Small intestine (tissue), 7 donors: Measurements from ENCODE around the gene ACBD5. TPM values are rescaled to one million over a fixed set of nuclear protein-coding genes. Genes with fewer than 3 reads are reported as not detected.
"Not testable (repeated sequence)": the region's sequence is repeated elsewhere in the genome, so short reads cannot be mapped to it uniquely, and the experiment has no call there.

Source experiments
- DNase-seq, 2 donors: peaks; one replicate each; pipeline versions ENCODE4 v3.0.0 to v3.0.0-alpha.2; 2013
- FAIRE-seq: peaks from 2 replicates; lab custom pipeline; 2012; peaks lifted over from hg19 to GRCh38; lab: Jason Lieb, UNC
- H3K27ac ChIP-seq, 3 donors: one replicate each; pipeline ENCODE4 v1.5.1; 2013; ENCODE audit warnings: low read length in 2 of 3, mild to moderate bottlenecking in 2 of 3, control low read depth in 1 of 3, inconsistent platforms in 1 of 3, low read depth in 1 of 3, moderate library complexity in 1 of 3
- H3K27me3 ChIP-seq, 3 donors: one replicate each; pipeline ENCODE4 v1.6.1; 2013; ENCODE audit warnings: low read length in 3 of 3, inconsistent platforms in 1 of 3; ENCODE audit not compliant: control insufficient read depth in 3 of 3, insufficient read depth in 3 of 3
- H3K36me3 ChIP-seq, 3 donors: one replicate each; pipeline ENCODE4 v1.6.1; 2013; ENCODE audit warnings: low read length in 3 of 3, inconsistent platforms in 1 of 3, low read depth in 1 of 3, mild to moderate bottlenecking in 1 of 3, moderate library complexity in 1 of 3; ENCODE audit not compliant: control insufficient read depth in 3 of 3, insufficient read depth in 2 of 3
- H3K4me1 ChIP-seq, 3 donors: one replicate each; pipeline ENCODE4 v1.6.1; 2013; ENCODE audit warnings: low read length in 2 of 3, inconsistent platforms in 1 of 3, low read depth in 1 of 3, mild to moderate bottlenecking in 1 of 3, moderate library complexity in 1 of 3; ENCODE audit not compliant: control insufficient read depth in 3 of 3, insufficient read depth in 2 of 3
- H3K4me3 ChIP-seq, 3 donors: one replicate each; pipeline ENCODE4 v1.5.1; 2013; ENCODE audit warnings: low read length in 3 of 3, control low read depth in 1 of 3, inconsistent platforms in 1 of 3, low read depth in 1 of 3, mild to moderate bottlenecking in 1 of 3, moderate library complexity in 1 of 3
- H3K9me3 ChIP-seq, 2 donors: one replicate each; pipeline ENCODE4 v1.6.1; 2013; ENCODE audit warnings: low read depth in 1 of 2, low read length in 1 of 2; ENCODE audit not compliant: control insufficient read depth in 2 of 2, insufficient read depth in 1 of 2
- WGBS, 3 donors: extraction: QIAGEN DNeasy Blood & Tissue Kit; methylation state at CpG; one replicate each; pipeline ENCODE4 v1.1.7; 2013; 5-methylcytosine and 5-hydroxymethylcytosine counted together
- polyA plus RNA-seq, 4 donors: library from polyadenylated mRNA; stranded (reverse) in 3 of 4; unstranded in 1 of 4; fragments of 200-250 nt in 3 of 4; fragments of 120-200 nt in 1 of 4; gene quantifications; one replicate each; pipeline versions ENCODE4 v1.2.1 to v1.2.3, GENCODE V29; 2013
- donor health status: healthy with polysubstance abuse.
- donor health status: control.
- donor health status: control.
- donor health status: Bipolar disorder and iron deficiency.
- donor health status: healthy.

ACBD5 gene
- polyA plus RNA-seq, 4 donors: 21.8 to 61.5 (median 43.2) TPM

DNA sequence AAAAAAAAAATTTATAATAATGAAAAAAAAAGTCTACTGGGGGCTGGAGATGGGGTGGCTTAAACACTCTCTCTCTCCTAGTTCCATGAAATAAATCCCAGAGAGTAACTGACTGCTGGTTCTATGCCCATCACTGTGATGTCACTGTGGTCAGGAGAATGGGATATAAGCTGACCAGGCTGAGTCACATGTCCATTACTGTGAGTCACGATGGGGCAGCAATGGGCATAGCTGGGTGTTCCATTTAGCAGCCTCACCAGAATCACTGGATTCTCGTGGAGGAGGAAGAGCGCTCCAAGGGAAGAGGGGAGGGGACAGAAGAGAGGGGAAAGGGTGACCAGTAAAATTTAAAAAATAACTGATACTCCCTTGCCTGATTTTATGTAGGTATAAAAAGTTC is 48.3 kb downstream of the ACBD5 start:
- peak in 1 of 2 donors; percentile 2 for DNase-seq
- FAIRE-seq: no peak

DNA sequence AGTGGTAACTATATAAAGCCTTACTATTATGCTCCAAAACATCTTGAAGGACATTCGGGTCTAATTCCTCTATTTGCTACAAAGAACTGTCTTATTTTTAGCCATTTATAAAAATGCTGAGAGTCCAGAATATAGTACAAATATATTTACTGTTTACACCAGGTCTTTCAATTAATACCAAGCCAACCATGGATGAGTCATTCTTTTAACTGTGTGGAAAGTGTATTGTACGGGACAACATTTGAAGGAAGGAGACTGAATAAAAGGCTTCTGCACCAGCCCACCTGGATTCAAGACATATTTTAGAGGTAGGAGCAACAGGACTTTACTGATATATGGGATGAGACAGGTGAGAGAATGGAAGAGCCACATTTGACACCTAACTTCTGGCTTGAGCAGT is 50.1 kb downstream of the ACBD5 start:
- WGBS, 3 donors: 74 to 91% (median 87%) methylated on average over 2 of the region's 2 CpGs
- no peaks in the 10 kb centered on the region for H3K27me3 ChIP-seq
- FAIRE-seq: no peak

More for the DNA sequence above, 48.3 kb downstream of the ACBD5 start:
- no peak overlapping the region for H3K27ac ChIP-seq
- no peak overlapping the region for H3K4me3 ChIP-seq
- H3K27me3 ChIP-seq: no peaks in the 10 kb centered on the region
- 80 to 83% (median 83%) methylated on average over 3 of the region's 3 CpGs for WGBS, 3 donors
- H3K36me3 ChIP-seq: peaks cover 0 to 9% (median 0%) of the 10 kb centered on the region in 3 donors
- H3K9me3 ChIP-seq: no peaks in the 10 kb centered on the region
- H3K4me1 ChIP-seq: no peaks in the 10 kb centered on the region

DNA sequence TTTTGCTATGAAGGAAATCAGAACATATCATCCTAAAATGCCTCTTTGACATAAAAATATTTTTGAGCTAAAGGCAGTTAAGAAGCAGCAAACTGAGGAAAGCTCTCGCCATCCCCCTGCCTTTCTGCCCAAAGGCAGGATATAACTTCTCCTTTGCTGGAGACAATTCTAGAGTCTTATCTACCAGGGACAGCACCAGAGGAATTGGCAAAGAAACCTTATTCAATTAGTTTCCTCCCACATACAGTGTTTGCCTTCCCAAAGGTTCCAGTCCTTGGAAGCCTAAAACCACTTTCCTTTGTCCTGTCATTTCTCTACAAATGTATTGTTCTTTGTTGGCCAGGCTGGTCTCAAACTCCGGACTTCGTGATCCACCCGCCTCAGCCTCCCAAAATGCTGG is 51.7 kb downstream of the ACBD5 start:
- FAIRE-seq (no peak), DNase-seq (no peak)
- 93 to 99% (median 97%) methylated on average over 4 of the region's 4 CpGs for WGBS, 3 donors

More for the DNA sequence above, 50.1 kb downstream of the ACBD5 start:
- no peaks in the 10 kb centered on the region for H3K4me1 ChIP-seq
- no peaks in the 10 kb centered on the region for H3K9me3 ChIP-seq
- DNase-seq: no peak
- no peak overlapping the region for H3K27ac ChIP-seq
- H3K36me3 ChIP-seq: peaks cover 2 to 12% (median 3%) of the 10 kb centered on the region in 3 donors
- H3K4me3 ChIP-seq: no peak overlapping the region

DNA sequence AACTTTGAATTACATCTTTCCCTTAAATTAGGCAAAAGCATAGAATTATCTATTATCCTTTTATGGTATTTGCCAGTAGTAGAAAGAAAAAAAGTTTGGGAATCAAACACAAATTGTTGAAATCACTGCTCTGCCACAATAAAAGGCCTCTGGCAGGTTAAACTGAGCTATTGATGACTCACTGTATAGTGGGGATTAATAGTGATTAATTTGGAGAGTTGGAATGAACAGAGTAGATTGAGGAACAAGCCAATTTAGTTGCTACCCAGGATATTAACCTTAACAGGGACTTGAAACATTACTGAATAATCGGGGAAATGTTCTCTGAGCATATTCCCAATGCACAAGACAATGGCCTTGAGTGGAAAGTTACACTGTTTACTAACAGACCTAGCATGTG is 52.3 kb downstream of the ACBD5 start:
- Histone ChIP-seq H3K36me3 (peaks cover 3 to 20% (median 3%) of the 10 kb centered on the region in 3 donors), H3K27ac (no peak overlapping the region), H3K4me3 (no peak overlapping the region), H3K4me1 (no peaks in the 10 kb centered on the region), H3K27me3 (no peaks in the 10 kb centered on the region), H3K9me3 (no peaks in the 10 kb centered on the region)
- DNase-seq: no peak
- 80 to 96% (median 86%) methylated on average over 1 of the region's 1 CpG for WGBS, 3 donors
- no peak for FAIRE-seq

More for the DNA sequence above, 51.7 kb downstream of the ACBD5 start:
- no peaks in the 10 kb centered on the region for H3K27me3 ChIP-seq
- peaks cover 3 to 16% (median 3%) of the 10 kb centered on the region in 3 donors for H3K36me3 ChIP-seq
- H3K4me1 ChIP-seq: no peaks in the 10 kb centered on the region
- no peak overlapping the region for H3K4me3 ChIP-seq
- H3K9me3 ChIP-seq: no peaks in the 10 kb centered on the region
- no peak overlapping the region for H3K27ac ChIP-seq

DNA sequence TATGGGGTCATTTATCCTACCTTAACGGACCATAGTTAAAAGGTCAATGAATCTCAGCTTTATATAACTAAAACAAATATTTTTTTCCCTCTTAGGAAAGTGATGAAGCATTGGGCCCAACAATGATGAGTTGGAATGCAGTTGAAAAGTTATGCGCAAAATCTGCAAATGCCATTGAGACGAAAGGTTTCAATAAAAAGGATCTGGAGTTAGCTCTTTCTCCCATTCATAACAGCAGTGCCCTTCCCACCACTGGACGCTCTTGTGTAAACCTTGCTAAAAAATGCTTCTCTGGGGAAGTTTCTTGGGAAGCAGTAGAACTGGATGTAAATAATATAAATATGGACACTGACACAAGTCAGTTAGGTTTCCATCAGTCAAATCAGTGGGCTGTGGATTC is 70.7 kb downstream of the ACBD5 start:
- WGBS, 3 donors: 77 to 92% (median 91%) methylated on average over 4 of the region's 4 CpGs
- H3K36me3 ChIP-seq: peaks cover 5 to 22% (median 8%) of the 10 kb centered on the region in 3 donors
- H3K4me3 ChIP-seq: no peak overlapping the region
- H3K9me3 ChIP-seq: no peaks in the 10 kb centered on the region
- H3K4me1 ChIP-seq: no peaks in the 10 kb centered on the region
- H3K27ac ChIP-seq: no peak overlapping the region
- no peaks in the 10 kb centered on the region for H3K27me3 ChIP-seq
- DNase-seq (no peak), FAIRE-seq (no peak)

DNA sequence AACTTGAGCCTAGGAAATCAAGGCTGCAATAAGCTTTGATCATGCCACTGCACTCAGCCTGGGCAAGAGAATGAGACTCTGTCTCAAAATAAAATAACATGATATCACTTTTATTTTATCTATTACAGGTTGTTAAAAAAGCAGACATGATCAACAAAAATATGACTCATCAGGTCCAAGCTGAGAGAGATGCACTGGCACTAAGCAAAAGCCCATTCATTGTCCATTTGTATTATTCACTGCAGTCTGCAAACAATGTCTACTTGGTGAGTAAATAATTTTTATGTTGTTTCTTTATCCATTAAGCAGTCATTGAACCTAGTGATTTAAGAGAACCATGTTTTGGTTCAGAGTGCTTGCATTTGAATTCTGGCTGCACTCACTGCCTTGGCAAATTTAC is 82.2 kb downstream of the ACBD5 start:
- DNase-seq: no peak
- Histone ChIP-seq H3K27me3 (no peaks in the 10 kb centered on the region), H3K9me3 (no peaks in the 10 kb centered on the region), H3K36me3 (peaks cover 0 to 24% (median 3%) of the 10 kb centered on the region in 3 donors), H3K4me1 (peaks cover 0 to 3% (median 0%) of the 10 kb centered on the region in 3 donors), H3K4me3 (no peak overlapping the region), H3K27ac (no peak overlapping the region)
- FAIRE-seq: no peak

DNA sequence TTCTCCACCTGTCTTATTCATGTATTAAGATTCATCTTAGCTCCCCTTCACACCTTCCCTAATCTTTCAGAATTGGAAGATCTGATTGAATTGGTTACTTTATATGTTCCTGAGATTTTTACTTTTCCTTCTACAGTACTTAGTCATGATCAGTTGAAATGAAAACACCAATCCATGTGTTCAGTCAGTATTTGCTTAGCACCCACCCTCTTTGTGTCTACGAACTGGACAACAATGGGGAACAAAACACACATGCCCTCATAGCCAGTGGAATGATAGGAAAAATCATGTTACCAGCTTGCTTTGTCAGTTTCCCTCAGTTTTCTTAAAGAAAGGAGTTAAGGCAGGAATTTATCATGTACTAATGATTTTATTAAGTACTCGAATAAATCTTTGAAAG is 83.4 kb downstream of the ACBD5 start:
- WGBS, 3 donors: 63 to 67% (median 63%) methylated on average over 2 of the region's 2 CpGs

DNA sequence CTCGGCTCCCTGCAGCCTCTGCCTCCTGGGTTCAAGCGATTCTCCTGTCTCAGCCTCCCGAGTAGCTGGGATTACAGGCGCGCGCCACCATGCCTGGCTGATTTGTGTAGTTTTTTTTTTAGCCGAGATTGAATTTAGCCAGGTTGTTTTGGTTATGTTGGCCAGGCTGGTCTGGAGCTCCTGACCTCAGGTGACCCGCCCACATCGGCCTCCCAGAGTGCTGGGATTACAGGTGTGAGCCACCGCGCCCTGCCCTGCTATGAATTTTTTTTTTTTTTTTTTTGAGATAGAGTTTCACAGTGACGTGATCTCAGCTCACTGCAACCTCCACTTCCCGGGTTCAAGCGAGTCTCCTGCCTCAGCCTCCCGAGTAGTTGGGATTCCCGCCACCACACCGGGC is 84.0 kb downstream of the ACBD5 start:
- H3K27me3 ChIP-seq, FAIRE-seq, H3K9me3 ChIP-seq, H3K4me1 ChIP-seq: not testable (repeated sequence)
- peak overlapping the region in 1 of 3 donors; percentile 89 for H3K4me3 ChIP-seq
- peak overlapping the region in 1 of 3 donors; percentile 92 for H3K27ac ChIP-seq
- peaks cover 0 to 17% (median 3%) of the 10 kb centered on the region in 3 donors for H3K36me3 ChIP-seq
- peak; percentile 17 to 18 for DNase-seq
- 71 to 77% (median 74%) methylated on average over 14 to 17 of the region's 17 CpGs for WGBS, 3 donors

More for the DNA sequence above, 83.4 kb downstream of the ACBD5 start:
- Histone ChIP-seq H3K27ac (no peak overlapping the region), H3K36me3 (peaks cover 0 to 17% (median 3%) of the 10 kb centered on the region in 3 donors), H3K27me3 (no peaks in the 10 kb centered on the region), H3K9me3 (no peaks in the 10 kb centered on the region), H3K4me1 (peaks cover 0 to 5% (median 0%) of the 10 kb centered on the region in 3 donors), H3K4me3 (no peak overlapping the region)
- DNase-seq (peak in 1 of 2 donors; percentile 9), FAIRE-seq (no peak)
